PFSK-1 (cell line): ENCODE measurements around the gene PRKCE.

ENCODE experiments used
- FOXP2 ChIP-seq: optimal IDR thresholded peaks from 2 replicates; pipeline ENCODE3; 2011; ENCODE audit warnings: borderline replicate concordance, control low read depth, inconsistent platforms; ENCODE audit not compliant: insufficient read depth; ENCODE audit errors: extremely low read length, extremely low read depth
- POLR2AphosphoS5 ChIP-seq: IDR thresholded peaks from 2 replicates; pipeline ENCODE4 v1.6.1; 2012; ENCODE audit warnings: low read depth, mild to moderate bottlenecking, control low read depth, low read length, moderate library complexity
- REST ChIP-seq, 2 experiments: IDR thresholded peaks; 2 replicates each; pipeline versions ENCODE4 v1.6.1 to v1.8.0; 2011 to 2012; ENCODE audit warnings: low read depth in 2 of 2, low read length in 2 of 2, control low read depth in 1 of 2, inconsistent platforms in 1 of 2, mild to moderate bottlenecking in 1 of 2, moderate library complexity in 1 of 2; ENCODE audit not compliant: insufficient read depth in 1 of 2
- SIN3A ChIP-seq: IDR thresholded peaks from 2 replicates; pipeline ENCODE4 v1.6.1; 2012; ENCODE audit warnings: mild to moderate bottlenecking, low read length, moderate library complexity, borderline replicate concordance; ENCODE audit not compliant: insufficient read depth
- TAF1 ChIP-seq: IDR thresholded peaks from 2 replicates; pipeline ENCODE4 v1.6.1; 2012; ENCODE audit warnings: low read length, control low read depth, borderline replicate concordance; ENCODE audit not compliant: insufficient read depth

The PRKCE gene

DNA sequence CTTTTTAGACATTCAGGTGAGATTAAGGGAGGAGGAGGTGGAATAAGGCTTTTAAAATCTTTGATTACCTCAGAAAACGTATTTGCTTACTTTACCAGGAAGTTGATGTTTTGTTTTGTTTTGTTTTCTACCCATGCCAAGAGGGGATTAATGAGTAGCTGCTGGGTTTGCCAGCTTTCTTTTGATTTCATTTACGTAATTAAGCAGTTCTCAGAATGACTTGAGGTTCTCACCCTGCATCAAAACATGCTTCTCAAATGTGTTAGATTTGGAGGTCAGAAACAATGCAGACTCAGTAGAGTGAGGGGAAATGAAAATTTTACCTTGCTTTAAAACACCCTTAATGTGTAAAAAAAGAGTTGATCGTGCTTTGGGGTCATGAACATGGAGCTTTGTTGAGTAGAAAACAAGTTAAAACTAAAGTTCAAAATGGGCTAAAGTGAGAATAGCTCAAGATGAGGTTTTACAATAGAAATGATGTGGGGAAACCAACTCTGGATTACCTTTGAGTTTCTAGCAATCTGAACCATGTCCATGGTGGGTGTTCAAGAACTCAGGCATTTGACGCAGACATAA is 428.6 kb downstream of the PRKCE start:
- TF ChIP-seq REST (IDR thresholded peaks at IDR 0.05; ENCODE audit: insufficient read depth in 1 of 2, low read depth in 2 of 2, low read length in 2 of 2) (no peak), POLR2AphosphoS5 (no peak), SIN3A (no peak), TAF1 (no peak), FOXP2 (no peak)

GRCh38 chr2:46082531-46083485 is 431.3 kb downstream of the PRKCE start:
- no peak for TF ChIP-seq SIN3A
- TF ChIP-seq FOXP2, result no peak
- no peak for TF ChIP-seq TAF1
- TF ChIP-seq REST (IDR thresholded peaks at IDR 0.05; ENCODE audit: insufficient read depth in 1 of 2, low read depth in 2 of 2, low read length in 2 of 2), result no peak
- no peak for TF ChIP-seq POLR2AphosphoS5

DNA sequence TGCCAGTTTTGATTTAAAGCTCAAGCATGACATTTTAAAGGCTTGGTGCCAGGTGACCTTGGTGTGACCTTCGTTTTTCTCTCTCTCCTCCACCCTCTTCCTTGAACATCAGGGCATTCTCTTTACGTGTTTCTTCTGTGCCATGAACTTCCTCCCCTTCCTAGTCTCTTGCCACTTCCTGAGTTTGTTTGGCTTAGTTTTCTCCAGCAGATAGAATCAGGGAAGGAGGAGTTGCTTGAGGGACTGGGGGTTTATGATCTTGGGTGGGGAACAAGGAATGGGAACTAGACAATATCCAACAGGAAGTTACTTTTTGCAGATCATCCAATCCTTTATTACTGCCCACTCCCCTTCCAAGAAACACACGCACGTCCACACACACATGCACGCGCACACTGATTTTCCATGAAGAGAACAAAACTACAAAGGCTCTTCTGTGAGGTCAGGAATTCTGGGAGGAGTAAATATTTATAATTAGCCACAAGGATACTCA is 435.1 kb downstream of the PRKCE start:
- no peak for TF ChIP-seq REST (IDR thresholded peaks at IDR 0.05; ENCODE audit: insufficient read depth in 1 of 2, low read depth in 2 of 2, low read length in 2 of 2)
- TF ChIP-seq POLR2AphosphoS5, result no peak
- no peak for TF ChIP-seq TAF1
- no peak for TF ChIP-seq SIN3A
- TF ChIP-seq FOXP2, result no peak

- TF ChIP-seq REST (IDR thresholded peaks at IDR 0.05; ENCODE audit: insufficient read depth in 1 of 2, low read depth in 2 of 2, low read length in 2 of 2), result no peak
- no peak for TF ChIP-seq FOXP2
- TF ChIP-seq POLR2AphosphoS5, result no peak
- TF ChIP-seq TAF1, result no peak
- TF ChIP-seq SIN3A, result no peak
Observed at GRCh38 chr2:46087492-46087891, 436.0 kb downstream of the PRKCE start.
